H1 (cell line): ENCODE results near the gene LRIG2. TPM values are rescaled to one million over a fixed set of nuclear protein-coding genes. Genes with fewer than 3 reads are reported as not detected.

Source experiments
- CTCF ChIA-PET: fragments of 300-600 bp; sonication (Branson Sonifier 250); formaldehyde crosslinking; loops from one replicate; lab custom pipeline; 2021; ENCODE audit not compliant: partially characterized antibody; lab: Charles Lee
- POLR2A ChIA-PET: fragments of 300-600 bp; sonication (Branson Sonifier 250); formaldehyde crosslinking; loops from one replicate; lab custom pipeline; 2021; ENCODE audit warnings: inconsistent platforms; ENCODE audit not compliant: partially characterized antibody; lab: Charles Lee
- DNase-seq, 2 experiments: peaks; one replicate each; pipeline versions ENCODE4 v3.0.0 to v3.0.0-alpha.2; 2010 to 2022; ENCODE audit warnings: low spot score in 2 of 2, low read depth in 1 of 2, mixed read lengths in 1 of 2
- FAIRE-seq: peaks from 2 replicates; lab custom pipeline; 2011; peaks lifted over from hg19 to GRCh38; lab: Jason Lieb, UNC
- H2AFZ ChIP-seq: 2 replicates; pipeline ENCODE4 v1.8.1; 2012; ENCODE audit warnings: low read length, inconsistent platforms
- H2AK5ac ChIP-seq: 2 replicates; pipeline ENCODE4 v1.6.1; 2013; ENCODE audit warnings: low read depth, low read length
- H2BK120ac ChIP-seq: replicated peaks from 2 replicates; pipeline ENCODE3; 2013; ENCODE audit warnings: low read depth, low read length, inconsistent platforms
- H2BK12ac ChIP-seq: 2 replicates; pipeline ENCODE4 v1.6.1; 2013; ENCODE audit warnings: low read depth, low read length
- H2BK15ac ChIP-seq: 2 replicates; pipeline ENCODE4 v1.6.1; 2013; ENCODE audit warnings: low read length
- H2BK20ac ChIP-seq: 2 replicates; pipeline ENCODE4 v1.6.1; 2013; ENCODE audit warnings: low read length
- H2BK5ac ChIP-seq: 2 replicates; pipeline ENCODE4 v1.6.1; 2013; ENCODE audit warnings: low read depth, low read length
- H3K14ac ChIP-seq: 2 replicates; pipeline ENCODE4 v1.6.1; 2013; ENCODE audit warnings: inconsistent platforms; ENCODE audit not compliant: insufficient read length
- H3K18ac ChIP-seq: 2 replicates; pipeline ENCODE4 v1.6.1; 2013; ENCODE audit warnings: low read length; ENCODE audit errors: extremely low read depth
- H3K23ac ChIP-seq: 2 replicates; pipeline ENCODE4 v1.6.1; 2013; ENCODE audit warnings: inconsistent platforms; ENCODE audit not compliant: insufficient read length
- H3K23me2 ChIP-seq: 2 replicates; pipeline ENCODE4 v1.6.1; 2013; ENCODE audit warnings: low read depth, low read length
- H3K27ac ChIP-seq: 2 replicates; pipeline ENCODE4 v1.6.1; 2011; ENCODE audit warnings: low read depth, low read length, inconsistent platforms
- H3K27me3 ChIP-seq, 4 experiments: replicated peaks in 1 of 4; 1 replicate in 1 of 4; 2 replicates in 3 of 4; pipeline versions ENCODE4 v1.6.1 to v1.8.1; 2011 to 2013; ENCODE audit warnings: low read length in 3 of 4, mild to moderate bottlenecking in 3 of 4, inconsistent platforms in 2 of 4, mixed read lengths in 2 of 4, moderate library complexity in 1 of 4; ENCODE audit not compliant: control insufficient read depth in 3 of 4, insufficient read depth in 3 of 4; ENCODE audit errors: extremely low read depth in 1 of 4
- H3K36me3 ChIP-seq, 4 experiments: 2 replicates each; pipeline versions ENCODE4 v1.6.1 to v1.8.1; 2011 to 2013; ENCODE audit warnings: mild to moderate bottlenecking in 4 of 4, low read length in 3 of 4, moderate library complexity in 2 of 4, control low read depth in 1 of 4, inconsistent platforms in 1 of 4; ENCODE audit not compliant: insufficient read depth in 4 of 4, control insufficient read depth in 2 of 4
- H3K4ac ChIP-seq: replicated peaks from 2 replicates; pipeline ENCODE3; 2013; ENCODE audit warnings: low read length, low read depth, mixed read lengths, inconsistent platforms; ENCODE audit not compliant: insufficient read length
- H3K4me1 ChIP-seq, 4 experiments: replicated peaks in 1 of 4; 1 replicate in 1 of 4; 2 replicates in 3 of 4; pipeline versions ENCODE4 v1.6.1 to v1.8.1; 2011 to 2013; ENCODE audit warnings: low read length in 3 of 4, inconsistent platforms in 2 of 4, mixed read lengths in 1 of 4; ENCODE audit not compliant: insufficient read depth in 4 of 4, control insufficient read depth in 3 of 4
- H3K4me2 ChIP-seq, 2 experiments: 2 replicates each; pipeline versions ENCODE4 v1.6.1 to v1.8.1; 2011 to 2013; ENCODE audit warnings: low read depth in 2 of 2, low read length in 2 of 2, control low read depth in 1 of 2, inconsistent platforms in 1 of 2, mild to moderate bottlenecking in 1 of 2; ENCODE audit not compliant: insufficient read depth in 1 of 2
- H3K4me3 ChIP-seq, 4 experiments: fragments of 200-600, 300-600 bp in 1 of 4; sonication (generic), shearing (Covaris generic), sonication (Bioruptor Twin) in 1 of 4; 2 replicates each; pipeline versions ENCODE4 v1.5.1 to v1.8.1; 2011 to 2016; ENCODE audit warnings: low read length in 4 of 4, low read depth in 3 of 4, control low read depth in 2 of 4, inconsistent platforms in 2 of 4, mild to moderate bottlenecking in 2 of 4, mixed read lengths in 1 of 4, moderate library complexity in 1 of 4; ENCODE audit not compliant: insufficient read depth in 2 of 4; ENCODE audit errors: extremely low read depth in 1 of 4
- H3K56ac ChIP-seq: replicated peaks from 2 replicates; pipeline ENCODE3; 2013; ENCODE audit warnings: low read depth, mild to moderate bottlenecking, mixed read lengths, low read length, inconsistent platforms; ENCODE audit not compliant: insufficient read length
- H3K79me1 ChIP-seq: 2 replicates; pipeline ENCODE4 v1.6.1; 2013; ENCODE audit warnings: low read depth, low read length, control low read depth
- H3K79me2 ChIP-seq, 2 experiments: 2 replicates each; pipeline versions ENCODE4 v1.6.1 to v1.8.1; 2012 to 2013; ENCODE audit warnings: low read length in 2 of 2, mild to moderate bottlenecking in 2 of 2, inconsistent platforms in 1 of 2; ENCODE audit not compliant: insufficient read depth in 2 of 2, control insufficient read depth in 1 of 2
- H3K9ac ChIP-seq, 4 experiments: replicated peaks in 1 of 4; 1 replicate in 1 of 4; 2 replicates in 3 of 4; pipeline versions ENCODE4 v1.6.1 to v1.8.1; 2011 to 2013; ENCODE audit warnings: low read depth in 3 of 4, low read length in 3 of 4, control low read depth in 2 of 4, mild to moderate bottlenecking in 2 of 4, moderate library complexity in 2 of 4, inconsistent platforms in 1 of 4; ENCODE audit errors: extremely low read depth in 1 of 4
- H3K9me3 ChIP-seq, 2 experiments: 2 replicates each; pipeline versions ENCODE4 v1.6.1 to v1.8.1; 2012 to 2013; ENCODE audit warnings: mild to moderate bottlenecking in 2 of 2, moderate library complexity in 2 of 2, control low read depth in 1 of 2, inconsistent platforms in 1 of 2, low read depth in 1 of 2, low read length in 1 of 2, mixed read lengths in 1 of 2; ENCODE audit not compliant: insufficient read depth in 2 of 2
- H4K20me1 ChIP-seq, 2 experiments: replicated peaks in 1 of 2; 2 replicates each; pipeline versions ENCODE3 to v1.8.1; 2011 to 2013; ENCODE audit warnings: inconsistent platforms in 2 of 2, low read length in 2 of 2, mild to moderate bottlenecking in 1 of 2; ENCODE audit not compliant: insufficient read depth in 2 of 2, control insufficient read depth in 1 of 2
- H4K5ac ChIP-seq: 2 replicates; pipeline ENCODE4 v1.6.1; 2013; ENCODE audit warnings: low read length, low read depth, mixed read lengths, inconsistent platforms; ENCODE audit not compliant: insufficient read length
- H4K8ac ChIP-seq: 2 replicates; pipeline ENCODE4 v1.8.0; 2013; ENCODE audit warnings: mild to moderate bottlenecking, moderate library complexity, low read length, inconsistent platforms; ENCODE audit not compliant: insufficient read depth; ENCODE audit errors: extremely low read depth
- H4K91ac ChIP-seq: replicated peaks from 2 replicates; pipeline ENCODE3; 2013; ENCODE audit warnings: low read length, mixed read lengths, inconsistent platforms; ENCODE audit not compliant: insufficient read length
- WGBS, 2 experiments: shearing (Covaris generic) in 1 of 2; methylation state at CpG; one replicate each; pipeline versions ENCODE4 v1.1.6 to v1.1.7; 2013 to 2015; ENCODE audit warnings: low lambda C conversion rate in 2 of 2, mixed read lengths in 2 of 2, inconsistent platforms in 1 of 2, low coverage in 1 of 2, missing lambda C conversion rate in 1 of 2; ENCODE audit not compliant: insufficient replicate concordance in 2 of 2, insufficient coverage in 1 of 2, insufficient read length in 1 of 2; ENCODE audit errors: extremely low coverage in 1 of 2, missing lambda C conversion rate in 1 of 2; 5-methylcytosine and 5-hydroxymethylcytosine counted together
- polyA plus RNA-seq, 7 experiments: library from polyadenylated mRNA; depleted of rRNA in 3 of 7; stranded (reverse) in 5 of 7; unstranded in 2 of 7; fragments of >200 nt in 5 of 7; fragments of 200-250 nt in 2 of 7; gene quantifications; 1 replicate in 5 of 7; 2 replicates in 1 of 7; 4 replicates in 1 of 7; pipeline versions ENCODE4 v1.2.1 to v1.2.3, GENCODE V29; 2011 to 2013; ENCODE audit warnings: missing spikeins in 2 of 7, mixed read lengths in 2 of 7
- total RNA-seq: library from RNA; stranded (reverse); fragmentation: NEBNext Ultra II Directional; extraction: Animal tissue kit (Norgen Biotek cat#: 25700); gene quantifications from 2 replicates; pipeline ENCODE4 v1.2.1, GENCODE V29; 2021

Gene LRIG2
- total and polyA plus RNA-seq, 2 of the 8 experiments (the other 6 are each of a cell fraction or from before 2014, with no cell fraction given): 16.2 to 20.9 TPM

- peaks cover 0 to 6% (median 0%) of the 10 kb centered on the region in 4 experiments; a peak in 2 of 8 replicates for H3K36me3 ChIP-seq
- H3K4ac ChIP-seq: no peak overlapping the region
- peaks cover 0 to 3% (median 0%) of the 10 kb centered on the region in 4 experiments; a peak in 1 of 7 replicates for H3K4me1 ChIP-seq
- no peak overlapping the region for H3K4me2 ChIP-seq
- no peak overlapping the region for H4K91ac ChIP-seq
- no peak overlapping the region for H3K18ac ChIP-seq
- no peak overlapping the region for H3K14ac ChIP-seq
- no peak overlapping the region for H2BK20ac ChIP-seq
- no peak overlapping the region for H2BK120ac ChIP-seq
- H2AFZ ChIP-seq: peak overlapping the region; percentile 79; the same call in 1 of the 2 replicates
- no peak overlapping the region for H3K4me3 ChIP-seq
- ChIA-PET POLR2A (no interaction called here), CTCF (interaction anchor here (1.1 to 1.2 kb wide), 2 partner anchors 13 kb away, joined by 3 to 4 read pairs; no protein-coding TSS in a partner anchor)
- H4K8ac ChIP-seq: no peak overlapping the region
- DNase-seq (peak in 1 of 2 experiments; percentile 39), FAIRE-seq (no peak)
- H3K27ac ChIP-seq: no peak overlapping the region
- no peaks in the 10 kb centered on the region for H4K20me1 ChIP-seq
- H3K56ac ChIP-seq: no peak overlapping the region
- no peak overlapping the region for H4K5ac ChIP-seq
- no peak overlapping the region for H2BK5ac ChIP-seq
- 89% methylated on average over 5 of the region's 5 CpGs; no CpG with 5 or more reads in 1 of the 2 experiments for WGBS, 2 experiments
- H3K79me2 ChIP-seq: no peaks in the 10 kb centered on the region
- H3K9ac ChIP-seq: no peak overlapping the region
- no peaks in the 10 kb centered on the region for H3K27me3 ChIP-seq
- H2BK15ac ChIP-seq: no peak overlapping the region
- no peaks in the 10 kb centered on the region for H3K23me2 ChIP-seq
- no peaks in the 10 kb centered on the region for H3K79me1 ChIP-seq
- no peak overlapping the region for H2BK12ac ChIP-seq
- H2AK5ac ChIP-seq: no peak overlapping the region
- no peak overlapping the region for H3K23ac ChIP-seq
- peaks cover 16 to 20% of the 10 kb centered on the region in 2 experiments for H3K9me3 ChIP-seq
Measured at GRCh38 chr1:113153116-113153803, 80.3 kb downstream of the LRIG2 start.
